DND-41 (cell line): ENCODE data around the gene DOCK8.

ENCODE experiments used
- ATAC-seq: fragments of 200-7000 bp; cut with Tn5 transposase; 3 replicates; pipeline ENCODE4 v1.9.1; 2021; ENCODE audit warnings: low read depth; ENCODE audit not compliant: insufficient read depth
- DNase-seq: peaks from one replicate; pipeline ENCODE4 v3.0.0-alpha.2; 2020
- H2AFZ ChIP-seq: 2 replicates; pipeline ENCODE4 v1.6.0; 2012; ENCODE audit warnings: low read depth, low read length
- H3K27ac ChIP-seq: 2 replicates; pipeline ENCODE4 v1.5.1; 2012; ENCODE audit warnings: low read length, inconsistent platforms
- H3K27me3 ChIP-seq: fragments of 200-600 bp; sonication (generic); 2 replicates; pipeline ENCODE4 v1.6.0; 2012; ENCODE audit warnings: low read length, mild to moderate bottlenecking, inconsistent platforms; ENCODE audit not compliant: insufficient read depth, poor library complexity
- H3K36me3 ChIP-seq: 2 replicates; pipeline ENCODE4 v1.5.1; 2012; ENCODE audit warnings: low read length, inconsistent platforms; ENCODE audit not compliant: insufficient read depth
- H3K4me1 ChIP-seq: 2 replicates; pipeline ENCODE4 v1.5.1; 2012; ENCODE audit warnings: mild to moderate bottlenecking, low read length; ENCODE audit not compliant: insufficient read depth
- H3K4me2 ChIP-seq: 2 replicates; pipeline ENCODE4 v1.6.0; 2012; ENCODE audit warnings: mild to moderate bottlenecking, moderate library complexity, low read length, inconsistent platforms; ENCODE audit not compliant: insufficient read depth
- H3K4me3 ChIP-seq, 2 experiments: fragments of 200-600 bp in 1 of 2; shearing (Covaris generic) in 1 of 2; 2 replicates each; pipeline ENCODE4 v1.5.1; 2012 to 2016; ENCODE audit warnings: inconsistent platforms in 2 of 2, low read length in 2 of 2, mild to moderate bottlenecking in 2 of 2, low read depth in 1 of 2, moderate library complexity in 1 of 2
- H3K79me2 ChIP-seq: 2 replicates; pipeline ENCODE4 v1.6.0; 2012; ENCODE audit warnings: low read length, inconsistent platforms; ENCODE audit not compliant: insufficient read depth
- H3K9ac ChIP-seq: 2 replicates; pipeline ENCODE4 v1.6.0; 2012; ENCODE audit warnings: low read depth, mild to moderate bottlenecking, inconsistent platforms, low read length, moderate library complexity
- H3K9me3 ChIP-seq: 2 replicates; pipeline ENCODE4 v1.5.1; 2012; ENCODE audit warnings: low read length, moderate library complexity, mild to moderate bottlenecking, inconsistent platforms; ENCODE audit not compliant: insufficient read depth, severe bottlenecking
- H4K20me1 ChIP-seq: 2 replicates; pipeline ENCODE4 v1.6.0; 2012; ENCODE audit warnings: low read length; ENCODE audit not compliant: insufficient read depth
- CTCF ChIP-seq: IDR thresholded peaks from 2 replicates; pipeline ENCODE4 v1.5.1; 2012; ENCODE audit warnings: borderline replicate concordance, low read length, moderate library complexity, mild to moderate bottlenecking; ENCODE audit not compliant: poor library complexity, severe bottlenecking; ENCODE audit errors: extremely low read depth
- EZH2 ChIP-seq: IDR thresholded peaks from 3 replicates; pipeline ENCODE4 v1.6.1; 2012; ENCODE audit warnings: borderline replicate concordance, low read depth, mild to moderate bottlenecking, moderate library complexity, low read length, inconsistent platforms; ENCODE audit not compliant: severe bottlenecking

DOCK8 gene

GRCh38 chr9:488448-488847 lies 273.8 kb downstream of the DOCK8 start:
- H3K9ac ChIP-seq = no peak overlapping the region
- H3K27me3 ChIP-seq = no peaks in the 10 kb centered on the region
- no peak overlapping the region for H3K4me3 ChIP-seq
- H3K27ac ChIP-seq = no peak overlapping the region
- H3K4me1 ChIP-seq = no peaks in the 10 kb centered on the region
- H2AFZ ChIP-seq = no peak overlapping the region
- no peaks in the 10 kb centered on the region for H3K36me3 ChIP-seq
- ATAC-seq (no peak), DNase-seq (no peak)
- no peaks in the 10 kb centered on the region for H3K79me2 ChIP-seq
- no peaks in the 10 kb centered on the region for H4K20me1 ChIP-seq
- no peak overlapping the region for H3K4me2 ChIP-seq
- TF ChIP-seq CTCF (no peak), EZH2 (no peak)
- H3K9me3 ChIP-seq = no peaks in the 10 kb centered on the region

- Histone ChIP-seq H4K20me1 (no peaks in the 10 kb centered on the region), H3K79me2 (no peaks in the 10 kb centered on the region), H3K4me3 (no peak overlapping the region), H3K9ac (no peak overlapping the region), H2AFZ (no peak overlapping the region), H3K4me2 (no peak overlapping the region), H3K36me3 (no peaks in the 10 kb centered on the region), H3K27ac (no peak overlapping the region), H3K4me1 (no peaks in the 10 kb centered on the region), H3K27me3 (no peaks in the 10 kb centered on the region), H3K9me3 (no peaks in the 10 kb centered on the region)
- TF ChIP-seq EZH2 (no peak), CTCF (no peak)
- DNase-seq (no peak), ATAC-seq (no peak)
These were observed 274.8 kb downstream of the DOCK8 start for GRCh38 chr9:489198-490197.

GRCh38 chr9:494764-495163 lies 280.1 kb downstream of the DOCK8 start:
- ATAC-seq (no peak), DNase-seq (no peak)
- no peak overlapping the region for H3K27ac ChIP-seq
- no peak overlapping the region for H2AFZ ChIP-seq
- H3K4me3 ChIP-seq = no peak overlapping the region
- no peak overlapping the region for H3K4me2 ChIP-seq
- H3K4me1 ChIP-seq = no peaks in the 10 kb centered on the region
- H3K9ac ChIP-seq = no peak overlapping the region
- H3K27me3 ChIP-seq = no peaks in the 10 kb centered on the region
- H3K36me3 ChIP-seq = no peaks in the 10 kb centered on the region
- H3K9me3 ChIP-seq = no peaks in the 10 kb centered on the region
- no peaks in the 10 kb centered on the region for H3K79me2 ChIP-seq
- no peaks in the 10 kb centered on the region for H4K20me1 ChIP-seq
- TF ChIP-seq CTCF = no peak
- TF ChIP-seq EZH2 = no peak
